HG03439 (cell line): ENCODE results near the gene MYO1F.
"Not testable (repeated sequence)": the region's sequence is repeated elsewhere in the genome, so short reads cannot be mapped to it uniquely, and the experiment has no call there.

Source experiments
- ATAC-seq: cut with Tn5 transposase; IDR thresholded peaks from one replicate; pipeline ENCODE4 v1.9.1; 2021; ENCODE audit warnings: mild to moderate bottlenecking, moderate library complexity; ENCODE audit not compliant: unreplicated experiment

MYO1F gene

DNA sequence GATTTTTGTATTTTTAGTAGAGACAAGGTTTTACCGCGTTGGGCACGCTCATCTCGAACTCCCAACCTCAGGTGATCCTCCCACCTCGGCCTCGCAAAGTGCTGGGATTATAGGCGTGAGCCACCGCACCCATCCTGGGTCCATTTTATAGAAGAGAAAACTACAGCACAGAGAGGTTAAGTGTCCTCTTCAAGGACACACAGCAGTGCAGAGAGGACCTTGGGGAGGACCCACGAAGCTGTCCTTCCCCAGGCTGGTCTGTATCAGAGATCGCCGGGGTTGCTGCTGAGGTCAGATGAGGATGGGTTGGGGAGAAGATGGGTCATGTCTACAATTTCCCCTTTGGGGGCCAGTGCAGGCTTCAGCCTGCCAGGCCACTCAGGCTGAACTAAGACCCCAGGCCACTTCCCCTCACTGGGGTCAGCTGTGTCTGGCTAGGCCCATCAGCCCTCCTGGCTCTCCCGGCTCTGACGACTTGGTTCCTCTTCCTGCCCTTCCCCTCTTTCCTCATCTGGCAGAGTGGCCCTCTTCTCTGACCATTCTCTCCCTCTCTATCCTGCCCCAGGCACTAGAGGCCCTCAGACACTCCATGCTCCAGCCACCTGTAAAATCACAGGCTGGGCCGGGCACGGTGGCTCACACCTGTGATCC lies 9.6 kb downstream of the MYO1F start:
- no peak for ATAC-seq

GRCh38 chr19:8566855-8567254 lies 10.4 kb downstream of the MYO1F start:
- no peak for ATAC-seq

DNA sequence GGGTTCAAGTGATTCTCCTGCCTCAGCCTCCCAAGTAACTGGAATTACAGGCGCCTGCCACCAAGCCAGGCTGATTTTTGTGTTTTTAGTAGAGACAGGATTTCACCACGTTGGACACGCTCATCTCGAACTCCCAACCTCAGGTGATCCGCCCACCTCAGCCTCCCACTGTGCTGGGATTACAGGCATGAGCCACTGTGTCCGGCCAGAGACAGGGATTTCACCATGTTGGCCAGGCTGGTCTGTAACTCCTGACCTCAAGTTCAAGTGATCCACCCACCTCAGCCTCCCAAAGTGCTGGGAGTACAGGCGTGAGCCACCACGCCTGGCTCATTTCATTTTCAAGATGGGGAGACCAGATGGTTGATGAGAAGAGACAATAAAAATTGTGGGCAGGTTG lies 12.4 kb downstream of the MYO1F start:
- not testable (repeated sequence) for ATAC-seq

DNA sequence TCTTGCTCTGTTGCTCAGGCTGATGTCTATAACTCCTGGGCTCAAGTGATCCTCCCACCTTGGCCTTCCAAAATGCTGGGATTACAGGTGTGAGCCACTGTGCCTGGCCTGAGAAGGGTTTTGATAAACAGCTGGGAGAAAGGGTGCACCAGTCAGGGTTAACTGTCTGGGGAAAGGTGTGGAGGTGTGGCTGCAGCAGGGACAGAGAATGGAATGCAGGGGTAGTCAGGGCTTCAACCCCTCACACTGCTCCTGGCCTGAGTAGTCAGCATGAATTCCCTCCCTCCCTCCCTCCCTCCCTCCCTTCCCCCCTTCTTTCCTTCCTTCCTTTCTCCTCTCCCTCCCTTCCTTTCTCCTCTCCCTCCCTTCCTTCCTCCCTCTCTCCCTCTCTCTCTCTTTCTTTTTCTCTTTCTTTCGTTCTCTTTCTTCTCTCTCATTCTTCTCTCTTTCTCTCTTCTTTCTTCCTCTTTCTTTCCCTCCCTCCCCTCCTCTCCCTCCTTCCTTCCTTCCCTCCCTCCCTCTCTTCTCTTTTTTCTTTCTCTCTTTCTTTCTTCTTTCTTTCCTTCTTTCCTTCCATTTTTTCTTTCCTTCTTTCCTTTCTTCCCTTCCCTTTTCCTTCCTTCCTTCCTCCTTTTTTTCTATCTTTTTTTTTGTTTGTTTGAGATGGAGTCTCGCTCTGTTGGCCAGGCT lies 16.0 kb downstream of the MYO1F start:
- no peak for ATAC-seq

GRCh38 chr19:8558325-8558724 lies 18.9 kb downstream of the MYO1F start:
- no peak for ATAC-seq

DNA sequence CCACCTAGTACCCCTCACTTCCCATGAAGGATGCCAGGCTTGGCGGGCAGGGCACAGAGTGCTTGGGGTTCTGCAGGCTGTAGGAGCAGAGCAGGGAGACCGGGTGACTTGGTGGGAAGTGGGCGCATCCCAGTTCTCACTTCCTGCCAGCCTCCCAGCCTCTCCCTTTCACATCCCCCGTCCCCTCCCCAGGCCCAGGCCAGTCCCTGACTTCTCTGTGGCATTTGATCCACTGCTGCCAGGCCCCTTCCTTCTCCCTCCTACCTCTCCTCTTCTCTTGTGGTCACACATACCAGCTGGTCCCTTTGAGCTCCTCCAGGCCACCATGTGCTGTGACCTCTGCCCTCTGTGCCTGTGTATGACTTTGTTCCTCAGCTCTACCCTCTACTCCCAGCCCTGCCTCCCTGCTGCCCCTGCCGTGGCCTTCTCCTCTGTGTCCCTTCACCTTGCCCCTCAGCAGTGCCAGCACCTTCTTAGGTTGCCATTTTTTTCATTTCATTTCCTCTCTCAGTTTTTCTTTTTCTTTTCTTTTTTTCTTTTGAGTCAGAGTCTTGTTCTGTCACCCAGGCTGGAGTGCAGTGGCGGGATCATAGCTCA lies 19.5 kb downstream of the MYO1F start:
- ATAC-seq, result no peak

GRCh38 chr19:8553729-8554128 lies 23.5 kb downstream of the MYO1F start:
- ATAC-seq, result not testable (repeated sequence)

- ATAC-seq, result no peak
Measured at GRCh38 chr19:8552810-8553209, 24.4 kb downstream of the MYO1F start.

GRCh38 chr19:8550070-8550469 lies 27.2 kb downstream of the MYO1F start:
- ATAC-seq, result no peak

DNA sequence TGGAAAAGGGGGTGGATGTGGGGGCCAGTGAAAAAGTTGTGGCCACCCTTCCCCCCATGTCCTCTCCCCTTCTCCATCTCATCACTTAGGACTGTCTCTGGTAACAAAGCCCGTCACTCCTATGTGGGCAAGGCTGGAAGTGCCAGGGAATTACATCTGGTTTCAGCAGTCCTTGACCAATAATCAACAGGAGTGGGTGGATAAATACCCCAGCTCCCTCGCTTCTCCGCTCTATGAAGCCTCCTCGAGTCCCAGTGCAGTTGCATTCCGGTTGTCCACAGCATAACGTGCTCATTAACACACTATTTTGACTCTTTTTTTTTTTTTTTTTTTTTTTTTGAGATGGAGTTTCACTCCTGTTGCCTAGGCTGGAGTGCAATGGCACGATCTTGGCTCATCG lies 31.5 kb downstream of the MYO1F start:
- no peak for ATAC-seq

GRCh38 chr19:8544168-8544567 lies 33.1 kb downstream of the MYO1F start:
- no peak for ATAC-seq

GRCh38 chr19:8539621-8540149 lies 37.6 kb downstream of the MYO1F start:
- no peak for ATAC-seq

GRCh38 chr19:8537099-8537498 lies 40.1 kb downstream of the MYO1F start:
- ATAC-seq, result no peak

- no peak for ATAC-seq
Measured at GRCh38 chr19:8536282-8536681, 41.0 kb downstream of the MYO1F start.

DNA sequence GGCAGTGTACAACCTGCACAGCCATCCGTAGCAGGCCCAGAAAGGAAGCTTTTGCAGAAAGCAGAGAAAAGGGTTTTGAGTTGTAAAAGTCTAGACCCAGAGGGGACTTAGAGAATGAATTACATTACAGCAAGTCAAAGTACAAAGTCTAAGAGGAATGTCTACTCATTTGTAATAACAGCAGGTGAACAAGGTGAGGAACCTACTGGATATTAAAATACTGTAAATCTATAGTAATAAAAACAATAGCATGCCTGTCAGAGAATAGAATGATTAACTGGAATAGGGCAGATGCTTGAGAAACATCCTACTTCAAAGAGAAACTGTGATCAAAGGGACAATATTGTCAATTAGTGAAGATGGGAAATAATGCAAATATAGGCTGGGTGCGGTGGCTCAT lies 45.0 kb downstream of the MYO1F start:
- no peak for ATAC-seq

DNA sequence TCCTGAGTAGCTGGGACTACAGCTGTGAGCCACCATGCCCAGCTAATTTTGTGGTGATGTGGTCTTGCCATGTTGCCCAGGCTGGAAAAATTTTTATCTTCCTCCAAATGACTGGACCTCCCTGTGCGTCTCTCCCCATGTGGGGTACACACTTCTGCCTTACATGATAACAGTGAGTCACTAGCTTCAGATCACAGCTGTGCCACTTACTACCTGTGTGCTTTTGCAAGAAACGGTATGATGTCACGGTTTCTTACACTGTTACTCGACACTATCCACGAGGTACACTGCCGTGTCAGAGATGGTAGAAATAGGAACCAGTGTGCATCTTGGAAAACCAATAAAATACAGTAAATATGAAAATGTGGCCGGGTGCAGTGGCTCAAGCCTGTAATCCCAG lies 45.8 kb downstream of the MYO1F start:
- no peak for ATAC-seq

DNA sequence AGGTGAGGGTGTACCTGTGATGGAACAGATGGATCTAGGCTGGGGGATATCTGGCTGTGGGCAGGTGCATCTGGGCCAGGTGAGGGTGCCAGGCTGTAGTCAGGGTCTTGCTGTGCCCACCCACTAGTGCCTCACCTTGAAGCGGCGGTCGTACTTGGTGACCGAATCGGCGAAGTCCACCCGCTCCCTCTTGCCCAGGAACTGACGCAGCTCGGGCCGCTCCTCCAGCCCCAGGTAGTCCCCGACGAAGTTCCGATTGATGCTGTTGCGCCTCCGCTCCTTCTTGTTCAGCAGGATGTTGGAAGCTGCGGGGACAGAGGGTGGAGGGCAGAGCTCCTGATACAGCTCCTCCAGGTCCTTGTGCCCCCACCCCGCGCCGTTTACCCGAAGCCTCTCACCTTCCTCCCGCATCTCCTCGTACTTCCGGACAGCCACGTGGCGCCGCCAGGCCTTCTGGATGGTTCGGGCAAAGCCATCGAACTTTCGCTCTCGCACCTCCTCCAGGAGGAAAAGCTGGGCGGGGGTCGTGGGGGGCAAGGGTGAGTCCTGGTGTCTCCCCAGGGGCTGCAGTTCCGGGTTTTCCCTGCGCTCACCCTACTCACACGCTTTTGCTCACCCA lies 47.1 kb downstream of the MYO1F start:
- ATAC-seq, result no peak

DNA sequence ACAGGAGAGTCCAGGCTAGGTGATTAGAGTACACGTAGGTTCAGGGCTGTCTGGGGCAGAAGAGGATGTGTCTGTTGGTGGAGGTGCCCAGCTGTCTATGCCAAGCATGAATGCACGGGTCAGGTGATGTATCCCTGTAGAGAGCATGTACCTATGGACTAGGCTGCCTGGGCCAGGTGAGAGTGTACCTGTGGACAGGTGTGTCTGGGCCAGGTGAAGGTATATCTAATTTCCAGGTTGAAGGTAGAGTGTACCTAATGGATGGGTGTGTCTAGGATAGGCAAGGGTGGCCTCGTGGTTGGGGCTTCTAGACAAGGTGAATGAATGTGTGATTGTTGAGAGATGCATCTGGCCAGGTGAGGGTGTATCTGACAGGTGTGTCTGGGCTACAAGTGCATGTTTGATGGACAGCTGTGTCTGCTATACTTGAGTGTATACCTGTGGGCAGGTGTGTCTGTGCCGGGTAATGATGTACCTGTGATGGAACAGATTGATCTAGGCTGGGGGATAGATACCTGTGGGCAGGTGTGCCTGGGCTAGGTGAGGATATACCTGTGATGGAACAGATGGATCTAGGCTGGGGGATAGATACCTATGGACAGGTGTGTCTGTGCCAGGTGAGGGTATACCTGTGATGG lies 47.8 kb downstream of the MYO1F start:
- no peak for ATAC-seq

- ATAC-seq, result no peak
Measured at GRCh38 chr19:8528500-8528899, 48.7 kb downstream of the MYO1F start.

GRCh38 chr19:8526345-8527091 lies 50.7 kb downstream of the MYO1F start:
- ATAC-seq, result no peak

- ATAC-seq, result no peak
Measured at GRCh38 chr19:8525401-8525684, 51.9 kb downstream of the MYO1F start.
